ENCODE data around the gene FUT8. TPM values are rescaled to one million over a fixed set of nuclear protein-coding genes. Genes with fewer than 3 reads are reported as not detected.
A peak's percentile ranks its signal among the peaks of the same experiment; 100 is the strongest.

Gene FUT8
- total RNA-seq, 1 donor: 124 TPM

- Histone ChIP-seq H4K20me1 (ENCODE audit: insufficient read depth, low read length) (peaks cover 9% of the 10 kb centered on the region), H3K27me3 (ENCODE audit: insufficient read depth, low read length) (no peaks in the 10 kb centered on the region), H3K4me3 (ENCODE audit: insufficient read depth, low read length) (peak overlapping the region; percentile 92), H3K9me3 (ENCODE audit: low read depth, low read length) (no peaks in the 10 kb centered on the region), H2AFZ (ENCODE audit: low read length) (peak overlapping the region; percentile 88), H3K27ac (ENCODE audit: low read depth, low read length) (peak overlapping the region; percentile 89), H3K4me2 (ENCODE audit: insufficient read depth, low read length) (peak overlapping the region; percentile 81), H3K79me2 (ENCODE audit: insufficient read depth, low read length) (peaks cover 34% of the 10 kb centered on the region), H3K36me3 (ENCODE audit: insufficient read depth, low read length) (no peaks in the 10 kb centered on the region), H3K4me1 (ENCODE audit: insufficient read depth, low read length) (peaks cover 13% of the 10 kb centered on the region)
- TF ChIP-seq CTCF (IDR thresholded peaks at IDR 0.05; ENCODE audit: extremely low read depth, low read depth, low read length): no peak
- DNase-seq (ENCODE audit: insufficient read length, low spot score, missing footprints): peak; percentile 95
These were observed 886 bp upstream of the FUT8 start for GRCh38 chr14:65411656-65412031.

GRCh38 chr14:65412856-65413738 is 567 bp downstream of the FUT8 start:
- Histone ChIP-seq H3K79me2 (ENCODE audit: insufficient read depth, low read length) (peaks cover 47% of the 10 kb centered on the region), H3K4me3 (ENCODE audit: insufficient read depth, low read length) (peak overlapping the region; percentile 92), H3K27ac (ENCODE audit: low read depth, low read length) (peak overlapping the region; percentile 62), H3K4me2 (ENCODE audit: insufficient read depth, low read length) (peak overlapping the region; percentile 96), H4K20me1 (ENCODE audit: insufficient read depth, low read length) (peaks cover 9% of the 10 kb centered on the region), H3K4me1 (ENCODE audit: insufficient read depth, low read length) (peaks cover 13% of the 10 kb centered on the region), H3K36me3 (ENCODE audit: insufficient read depth, low read length) (no peaks in the 10 kb centered on the region), H3K27me3 (ENCODE audit: insufficient read depth, low read length) (no peaks in the 10 kb centered on the region), H3K9me3 (ENCODE audit: low read depth, low read length) (no peaks in the 10 kb centered on the region), H2AFZ (ENCODE audit: low read length) (peak overlapping the region; percentile 92)
- peak; percentile 88 for DNase-seq (ENCODE audit: insufficient read length, low spot score, missing footprints)
- no peak for TF ChIP-seq CTCF (IDR thresholded peaks at IDR 0.05; ENCODE audit: extremely low read depth, low read depth, low read length)

- peak overlapping the region; percentile 62 for H3K27ac ChIP-seq (ENCODE audit: low read depth, low read length)
- H3K4me1 ChIP-seq (ENCODE audit: insufficient read depth, low read length): peaks cover 13% of the 10 kb centered on the region
- peak overlapping the region; percentile 92 for H3K4me3 ChIP-seq (ENCODE audit: insufficient read depth, low read length)
- H3K27me3 ChIP-seq (ENCODE audit: insufficient read depth, low read length): no peaks in the 10 kb centered on the region
- TF ChIP-seq CTCF (IDR thresholded peaks at IDR 0.05; ENCODE audit: extremely low read depth, low read depth, low read length): no peak
- peaks cover 9% of the 10 kb centered on the region for H4K20me1 ChIP-seq (ENCODE audit: insufficient read depth, low read length)
- H3K36me3 ChIP-seq (ENCODE audit: insufficient read depth, low read length): no peaks in the 10 kb centered on the region
- DNase-seq (ENCODE audit: insufficient read length, low spot score, missing footprints): no peak
- no peaks in the 10 kb centered on the region for H3K9me3 ChIP-seq (ENCODE audit: low read depth, low read length)
- H3K4me2 ChIP-seq (ENCODE audit: insufficient read depth, low read length): peak overlapping the region; percentile 96
- peaks cover 52% of the 10 kb centered on the region for H3K79me2 ChIP-seq (ENCODE audit: insufficient read depth, low read length)
- peak overlapping the region; percentile 92 for H2AFZ ChIP-seq (ENCODE audit: low read length)
These were observed 1.2 kb downstream of the FUT8 start for GRCh38 chr14:65413739-65414045.

GRCh38 chr14:65414961-65415589 is 2.5 kb downstream of the FUT8 start:
- peaks cover 60% of the 10 kb centered on the region for H3K79me2 ChIP-seq (ENCODE audit: insufficient read depth, low read length)
- H3K4me1 ChIP-seq (ENCODE audit: insufficient read depth, low read length): peaks cover 13% of the 10 kb centered on the region
- H3K27me3 ChIP-seq (ENCODE audit: insufficient read depth, low read length): no peaks in the 10 kb centered on the region
- H3K9me3 ChIP-seq (ENCODE audit: low read depth, low read length): no peaks in the 10 kb centered on the region
- no peak overlapping the region for H3K4me3 ChIP-seq (ENCODE audit: insufficient read depth, low read length)
- no peak overlapping the region for H3K27ac ChIP-seq (ENCODE audit: low read depth, low read length)
- peaks cover 9% of the 10 kb centered on the region for H4K20me1 ChIP-seq (ENCODE audit: insufficient read depth, low read length)
- DNase-seq (ENCODE audit: insufficient read length, low spot score, missing footprints): peak; percentile 22
- peak; percentile 66 for TF ChIP-seq CTCF (IDR thresholded peaks at IDR 0.05; ENCODE audit: extremely low read depth, low read depth, low read length)
- no peak overlapping the region for H2AFZ ChIP-seq (ENCODE audit: low read length)
- no peaks in the 10 kb centered on the region for H3K36me3 ChIP-seq (ENCODE audit: insufficient read depth, low read length)
- peak overlapping the region; percentile 96 for H3K4me2 ChIP-seq (ENCODE audit: insufficient read depth, low read length)
